GM18505 (cell line): ENCODE data around the gene AFAP1L1.

Experiments used
- ATAC-seq: cut with Tn5 transposase; IDR thresholded peaks from one replicate; pipeline ENCODE4 v1.9.1; 2021; ENCODE audit not compliant: unreplicated experiment
- POLR2A ChIP-seq: IDR thresholded peaks from 4 replicates; pipeline ENCODE4 v1.6.1; 2011; ENCODE audit warnings: borderline replicate concordance; ENCODE audit not compliant: insufficient read depth, insufficient read length; ENCODE audit errors: extremely low read depth

AFAP1L1 gene

GRCh38 chr5:149358868-149359495 is 87.3 kb downstream of the AFAP1L1 start:
- ATAC-seq = no peak
- TF ChIP-seq POLR2A = no peak

- ATAC-seq = no peak
- no peak for TF ChIP-seq POLR2A
Observed at GRCh38 chr5:149360272-149360671, 88.6 kb downstream of the AFAP1L1 start.

- TF ChIP-seq POLR2A = no peak
- ATAC-seq = no peak
Observed at GRCh38 chr5:149362541-149362940, 90.9 kb downstream of the AFAP1L1 start.

GRCh38 chr5:149363358-149363757 is 91.7 kb downstream of the AFAP1L1 start:
- no peak for ATAC-seq
- no peak for TF ChIP-seq POLR2A

- no peak for ATAC-seq
- no peak for TF ChIP-seq POLR2A
Observed at GRCh38 chr5:149363936-149364335, 92.3 kb downstream of the AFAP1L1 start.

GRCh38 chr5:149364719-149365118 is 93.1 kb downstream of the AFAP1L1 start:
- no peak for ATAC-seq
- no peak for TF ChIP-seq POLR2A

GRCh38 chr5:149365418-149365817 is 93.8 kb downstream of the AFAP1L1 start:
- no peak for ATAC-seq
- TF ChIP-seq POLR2A = no peak

- TF ChIP-seq POLR2A = no peak
- ATAC-seq = no peak
Observed at GRCh38 chr5:149366169-149366729, 94.6 kb downstream of the AFAP1L1 start.

- ATAC-seq = no peak
- no peak for TF ChIP-seq POLR2A
Observed at GRCh38 chr5:149367249-149367971, 95.8 kb downstream of the AFAP1L1 start.

GRCh38 chr5:149367972-149368645 is 96.5 kb downstream of the AFAP1L1 start:
- ATAC-seq = no peak
- no peak for TF ChIP-seq POLR2A

GRCh38 chr5:149370878-149371277 is 99.2 kb downstream of the AFAP1L1 start:
- ATAC-seq = no peak
- TF ChIP-seq POLR2A = no peak

- ATAC-seq = peak; percentile 61
- TF ChIP-seq POLR2A = no peak
Observed at GRCh38 chr5:149371296-149371962, 99.8 kb downstream of the AFAP1L1 start.
